ENCODE measurements around the gene SOX13. TPM values are rescaled to one million over a fixed set of nuclear protein-coding genes. Genes with fewer than 3 reads are reported as not detected.

The SOX13 gene
- polyA plus RNA-seq, 1 donor (not counting 4 experiments of a cell fraction or from before 2014, with no cell fraction given) = 4.9 TPM

DNA sequence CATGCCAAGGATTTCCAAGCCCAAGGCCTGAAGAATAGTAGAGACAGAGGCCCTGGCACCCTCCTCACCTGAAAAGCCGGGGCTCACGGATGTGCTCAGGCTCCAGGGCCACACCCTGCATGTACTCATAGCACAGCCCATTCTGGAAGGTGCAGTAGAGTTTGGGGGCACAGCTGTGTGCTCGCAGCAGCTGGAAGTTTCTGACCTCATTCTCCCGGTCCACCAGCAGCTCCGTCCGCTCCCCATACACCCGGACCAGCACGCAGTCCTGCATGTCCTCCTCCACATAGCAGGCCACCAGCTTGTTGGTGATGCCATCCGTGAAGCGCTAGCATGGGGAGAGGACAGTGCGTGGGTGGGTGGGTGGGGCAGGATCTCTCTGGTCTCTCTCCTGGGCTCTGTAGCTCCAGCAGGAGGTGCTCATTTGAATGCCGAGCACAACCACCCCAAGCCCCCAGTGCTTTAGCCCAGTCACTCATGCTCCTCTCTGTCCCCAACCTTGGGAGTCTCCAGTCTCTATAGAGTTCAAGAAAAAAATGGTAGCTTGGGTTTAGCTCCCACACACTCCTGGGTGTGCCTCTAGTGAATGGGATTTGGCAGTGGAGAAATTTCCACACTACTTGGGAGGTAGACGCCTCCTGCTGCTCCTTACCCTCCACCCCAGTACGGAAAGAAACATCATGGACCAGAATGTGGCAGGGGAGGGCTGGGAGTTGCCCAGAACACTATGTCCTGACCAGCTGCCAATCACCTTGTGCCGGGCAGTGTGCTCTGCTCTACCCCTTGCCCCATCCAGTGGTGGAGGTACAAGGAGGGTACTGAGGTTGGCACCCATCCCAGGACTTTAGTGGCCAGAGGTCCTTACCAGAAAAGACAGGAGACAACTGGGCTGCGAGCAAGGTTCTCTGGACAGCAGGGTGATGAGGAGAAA lies 77.0 kb downstream of the SOX13 start:
- no peaks in the 10 kb centered on the region for H3K9me1 ChIP-seq (ENCODE audit: control insufficient read depth, extremely low read depth, insufficient read depth, low read length)
- H3K9me3 ChIP-seq (ENCODE audit: control insufficient read depth, low read depth, low read length) = no peaks in the 10 kb centered on the region
- DNase-seq (ENCODE audit: low read depth, low spot score) (no peak), FAIRE-seq (no peak)
- no peak overlapping the region for H3K4me3 ChIP-seq (ENCODE audit: control insufficient read depth in 2 of 3, extremely low read depth in 1 of 3, insufficient read depth in 2 of 3, low read depth in 1 of 3, low read length in 3 of 3)
- no peaks in the 10 kb centered on the region for H3K36me3 ChIP-seq (ENCODE audit: control insufficient read depth in 2 of 2, extremely low read depth in 1 of 2, insufficient read depth in 2 of 2, low read length in 2 of 2)
- no peak overlapping the region for H2AFZ ChIP-seq (ENCODE audit: control insufficient read depth, low read length)
- no peak overlapping the region for H3K27ac ChIP-seq (ENCODE audit: control insufficient read depth, insufficient read depth, low read length)
- H3K27me3 ChIP-seq (ENCODE audit: control insufficient read depth, extremely low read depth, insufficient read depth, low read length) = no peaks in the 10 kb centered on the region
- peaks cover 28% of the 10 kb centered on the region for H3K4me1 ChIP-seq (ENCODE audit: control insufficient read depth, extremely low read depth, insufficient read depth, low read length)
- no peak overlapping the region for H3K9ac ChIP-seq (ENCODE audit: control insufficient read depth, extremely low read depth, insufficient read depth, low read length)
- H3K79me2 ChIP-seq (ENCODE audit: control insufficient read depth, insufficient read depth, low read length) = no peaks in the 10 kb centered on the region
- dilution Hi-C loops (cut with MboI; ENCODE audit: extremely low pct_ligation_motif_present, low sequenced_read_pairs) = loop anchor here (25.0 kb wide), 1 partner anchor 288 kb away; the partner anchor contains the start of gene SNRPE
- no peaks in the 10 kb centered on the region for H4K20me1 ChIP-seq (ENCODE audit: control insufficient read depth, extremely low read depth, insufficient read depth, low read length)
- peak overlapping the region; percentile 39 for H3K4me2 ChIP-seq (ENCODE audit: control insufficient read depth, extremely low read depth, insufficient read depth, low read depth, low read length)
- no peak for TF ChIP-seq EZH2 (IDR thresholded peaks at IDR 0.05; ENCODE audit: low read length)
- TF ChIP-seq, protein P1, sequence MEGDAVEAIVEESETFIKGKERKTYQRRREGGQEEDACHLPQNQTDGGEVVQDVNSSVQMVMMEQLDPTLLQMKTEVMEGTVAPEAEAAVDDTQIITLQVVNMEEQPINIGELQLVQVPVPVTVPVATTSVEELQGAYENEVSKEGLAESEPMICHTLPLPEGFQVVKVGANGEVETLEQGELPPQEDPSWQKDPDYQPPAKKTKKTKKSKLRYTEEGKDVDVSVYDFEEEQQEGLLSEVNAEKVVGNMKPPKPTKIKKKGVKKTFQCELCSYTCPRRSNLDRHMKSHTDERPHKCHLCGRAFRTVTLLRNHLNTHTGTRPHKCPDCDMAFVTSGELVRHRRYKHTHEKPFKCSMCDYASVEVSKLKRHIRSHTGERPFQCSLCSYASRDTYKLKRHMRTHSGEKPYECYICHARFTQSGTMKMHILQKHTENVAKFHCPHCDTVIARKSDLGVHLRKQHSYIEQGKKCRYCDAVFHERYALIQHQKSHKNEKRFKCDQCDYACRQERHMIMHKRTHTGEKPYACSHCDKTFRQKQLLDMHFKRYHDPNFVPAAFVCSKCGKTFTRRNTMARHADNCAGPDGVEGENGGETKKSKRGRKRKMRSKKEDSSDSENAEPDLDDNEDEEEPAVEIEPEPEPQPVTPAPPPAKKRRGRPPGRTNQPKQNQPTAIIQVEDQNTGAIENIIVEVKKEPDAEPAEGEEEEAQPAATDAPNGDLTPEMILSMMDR (optimal IDR thresholded peaks at IDR 0.05 in 1 of 3, IDR thresholded peaks at IDR 0.05 in 1 of 3, conservative IDR thresholded peaks at IDR 0.05 in 1 of 3; ENCODE audit: extremely low read depth in 1 of 3, insufficient read depth in 2 of 3, low read length in 3 of 3) = no peak

DNA sequence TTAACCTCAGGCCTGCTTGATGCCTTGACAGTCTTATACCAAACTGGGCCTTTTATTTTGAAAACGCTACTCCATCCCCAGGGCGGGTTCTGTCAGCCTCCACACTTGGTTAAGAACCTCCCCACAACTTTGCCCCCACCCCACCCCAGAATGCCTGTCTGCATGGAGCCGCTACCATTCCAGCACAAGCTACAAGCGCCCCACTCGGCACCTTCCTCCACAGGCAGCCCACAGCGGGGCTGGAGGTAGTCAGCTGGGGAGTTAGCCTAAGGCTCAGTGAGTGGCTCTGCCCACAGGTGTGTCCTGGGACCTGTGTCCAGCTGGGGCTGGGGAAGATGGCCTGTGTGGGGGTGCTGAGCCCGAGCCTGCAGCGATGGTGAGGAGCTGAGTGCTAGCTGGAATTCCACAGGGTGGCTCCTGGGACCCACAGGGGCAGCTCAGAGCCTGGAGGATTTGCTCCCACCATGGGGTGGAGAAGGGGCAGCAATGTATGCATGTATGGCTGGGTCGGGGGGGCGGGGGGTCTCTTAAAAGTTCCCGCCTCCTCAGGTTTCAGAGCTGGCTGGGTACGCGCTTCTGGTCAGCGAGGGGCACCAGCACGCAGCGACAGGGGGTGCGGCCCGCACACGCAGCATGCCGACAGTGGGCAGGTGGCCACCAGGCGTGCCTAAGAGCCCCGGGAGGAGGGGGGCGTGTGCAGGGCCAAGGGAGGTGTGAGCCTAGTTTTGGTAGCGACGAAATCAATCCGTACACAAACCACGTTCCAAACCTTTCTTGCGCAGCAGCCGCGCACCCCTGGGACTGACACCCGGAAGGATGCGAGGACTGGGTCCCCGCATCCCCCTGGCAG lies 78.0 kb downstream of the SOX13 start:
- no peak for DNase-seq (ENCODE audit: low read depth, low spot score)
- H3K36me3 ChIP-seq (ENCODE audit: control insufficient read depth in 2 of 2, extremely low read depth in 1 of 2, insufficient read depth in 2 of 2, low read length in 2 of 2) = no peaks in the 10 kb centered on the region

More for the DNA sequence above, 78.0 kb downstream of the SOX13 start:
- H4K20me1 ChIP-seq (ENCODE audit: control insufficient read depth, extremely low read depth, insufficient read depth, low read length) = no peaks in the 10 kb centered on the region
- peaks cover 32% of the 10 kb centered on the region for H3K4me1 ChIP-seq (ENCODE audit: control insufficient read depth, extremely low read depth, insufficient read depth, low read length)
- peak overlapping the region; percentile 54 to 69 (median 62) for H3K4me3 ChIP-seq (ENCODE audit: control insufficient read depth in 2 of 3, extremely low read depth in 1 of 3, insufficient read depth in 2 of 3, low read depth in 1 of 3, low read length in 3 of 3)
- peak overlapping the region; percentile 73 for H2AFZ ChIP-seq (ENCODE audit: control insufficient read depth, low read length)
- FAIRE-seq = no peak
- dilution Hi-C loops (cut with MboI; ENCODE audit: extremely low pct_ligation_motif_present, low sequenced_read_pairs) = no loop called here
- H3K9me1 ChIP-seq (ENCODE audit: control insufficient read depth, extremely low read depth, insufficient read depth, low read length) = no peaks in the 10 kb centered on the region
- TF ChIP-seq, protein P1 (optimal IDR thresholded peaks at IDR 0.05 in 1 of 3, IDR thresholded peaks at IDR 0.05 in 1 of 3, conservative IDR thresholded peaks at IDR 0.05 in 1 of 3; ENCODE audit: extremely low read depth in 1 of 3, insufficient read depth in 2 of 3, low read length in 3 of 3) = no peak
- no peak for TF ChIP-seq EZH2 (IDR thresholded peaks at IDR 0.05; ENCODE audit: low read length)
- H3K27ac ChIP-seq (ENCODE audit: control insufficient read depth, insufficient read depth, low read length) = no peak overlapping the region
- no peaks in the 10 kb centered on the region for H3K79me2 ChIP-seq (ENCODE audit: control insufficient read depth, insufficient read depth, low read length)
- H3K4me2 ChIP-seq (ENCODE audit: control insufficient read depth, extremely low read depth, insufficient read depth, low read depth, low read length) = peak overlapping the region; percentile 81
- H3K9me3 ChIP-seq (ENCODE audit: control insufficient read depth, low read depth, low read length) = no peaks in the 10 kb centered on the region
- H3K27me3 ChIP-seq (ENCODE audit: control insufficient read depth, extremely low read depth, insufficient read depth, low read length) = no peaks in the 10 kb centered on the region
- H3K9ac ChIP-seq (ENCODE audit: control insufficient read depth, extremely low read depth, insufficient read depth, low read length) = peak overlapping the region; percentile 73
